HCT116 (cell line): ENCODE results near the gene SP7. TPM values are rescaled to one million over a fixed set of nuclear protein-coding genes. Genes with fewer than 3 reads are reported as not detected.
A peak's percentile ranks its signal among the peaks of the same experiment; 100 is the strongest.

Experiments used
- ATAC-seq: fragments of 200-7000 bp; cut with Tn5 transposase; 2 replicates; pipeline ENCODE4 v1.9.1; 2020; ENCODE audit warnings: mild to moderate bottlenecking, moderate library complexity
- BruUV-seq: library from RNA; stranded (reverse); fragments of 400-500 nt; replicated peaks from 2 replicates; lab custom pipeline; 2021; lab: Mats Ljungman, UMichigan
- CTCF ChIA-PET: fragments of 300-600 bp; sonication (Branson Sonifier 250); formaldehyde crosslinking; loops from one replicate; lab custom pipeline; 2021; ENCODE audit warnings: antibody characterized with exemption; lab: Charles Lee
- POLR2A ChIA-PET: fragments of 300-600, 350-600 bp; sonication (Branson Sonifier 250); formaldehyde crosslinking; loops from one replicate; lab custom pipeline; 2021; ENCODE audit warnings: antibody characterized with exemption; lab: Charles Lee
- RAD21 ChIA-PET, 2 experiments: fragments of 300-600 bp; sonication (Branson Sonifier 250); formaldehyde crosslinking; loops; one replicate each; lab custom pipeline; 2023; ENCODE audit warnings: low total read pairs in 2 of 2; ENCODE audit not compliant: uncharacterized antibody in 2 of 2, unreplicated experiment in 2 of 2, low non-redundant PET in 1 of 2; lab: Charles Lee
- DNase-seq: peaks from one replicate; pipeline ENCODE4 v3.0.0-alpha.2; 2010; ENCODE audit warnings: low read depth, low spot score
- H2AFZ ChIP-seq: fragments of 200-600 bp; shearing (Covaris generic), sonication (generic); 2 replicates; pipeline ENCODE4 v1.6.1; 2017; ENCODE audit warnings: low read depth, mixed run types, mixed read lengths, antibody characterized with exemption, low read length; ENCODE audit not compliant: poor library complexity, severe bottlenecking
- H3K27ac ChIP-seq: 2 replicates; pipeline ENCODE4 v1.5.1; 2012; ENCODE audit warnings: low read depth, low read length
- H3K27me3 ChIP-seq: fragments of 200-600 bp; sonication (generic); 2 replicates; pipeline ENCODE4 v1.6.1; 2016; ENCODE audit warnings: mixed run types, low read length, mixed read lengths; ENCODE audit not compliant: insufficient read depth
- H3K36me3 ChIP-seq, 2 experiments: fragments of 200-500 bp in 1 of 2; fragments of 200-600 bp in 1 of 2; sonication (Bioruptor generic) in 1 of 2; sonication (generic) in 1 of 2; 2 replicates each; pipeline versions ENCODE4 v1.5.1 to v1.6.1; 2014 to 2016; ENCODE audit warnings: low read length in 2 of 2, inconsistent platforms in 1 of 2, mixed read lengths in 1 of 2, mixed run types in 1 of 2; ENCODE audit not compliant: insufficient read depth in 2 of 2, control insufficient read depth in 1 of 2
- H3K4me1 ChIP-seq, 2 experiments: fragments of 200-600 bp in 1 of 2; sonication (generic) in 1 of 2; 2 replicates each; pipeline versions ENCODE4 v1.5.1 to v1.6.1; 2012 to 2017; ENCODE audit warnings: low read length in 2 of 2, inconsistent platforms in 1 of 2, mild to moderate bottlenecking in 1 of 2, mixed read lengths in 1 of 2, mixed run types in 1 of 2, moderate library complexity in 1 of 2; ENCODE audit not compliant: insufficient read depth in 2 of 2, control insufficient read depth in 1 of 2
- H3K4me2 ChIP-seq: fragments of 200-600 bp; sonication (generic); 2 replicates; pipeline ENCODE4 v1.6.1; 2017; ENCODE audit warnings: mixed run types, low read length, mixed read lengths
- H3K4me3 ChIP-seq, 2 experiments: fragments of 200-600 bp in 1 of 2; sonication (generic) in 1 of 2; replicated peaks in 1 of 2; 2 replicates each; pipeline ENCODE4 v1.5.1; 2011 to 2016; ENCODE audit warnings: low read length in 2 of 2, control low read depth in 1 of 2, low read depth in 1 of 2, mild to moderate bottlenecking in 1 of 2, mixed read lengths in 1 of 2, mixed run types in 1 of 2
- H3K79me2 ChIP-seq: fragments of 200-600 bp; sonication (generic); 2 replicates; pipeline ENCODE4 v1.6.1; 2017; ENCODE audit warnings: mild to moderate bottlenecking, mixed run types, low read length, moderate library complexity, mixed read lengths; ENCODE audit not compliant: insufficient read depth
- H3K9ac ChIP-seq: fragments of 200-600 bp; sonication (generic); 2 replicates; pipeline ENCODE4 v1.6.1; 2016; ENCODE audit warnings: low read length, mixed read lengths
- H3K9me2 ChIP-seq: fragments of 200-600 bp; sonication (generic), shearing (Covaris generic); 2 replicates; pipeline ENCODE4 v1.6.1; 2017; ENCODE audit warnings: mixed run types, mild to moderate bottlenecking, moderate library complexity; ENCODE audit not compliant: insufficient read depth
- H3K9me3 ChIP-seq, 2 experiments: fragments of 200-500 bp in 1 of 2; fragments of 200-600 bp in 1 of 2; sonication (Bioruptor generic) in 1 of 2; sonication (generic) in 1 of 2; 2 replicates each; pipeline ENCODE4 v1.6.1; 2014 to 2017; ENCODE audit warnings: low read length in 2 of 2, mixed read lengths in 2 of 2, inconsistent platforms in 1 of 2, low read depth in 1 of 2, mild to moderate bottlenecking in 1 of 2, mixed run types in 1 of 2, moderate library complexity in 1 of 2; ENCODE audit not compliant: control insufficient read depth in 1 of 2, insufficient read depth in 1 of 2
- H4K20me1 ChIP-seq: fragments of 200-600 bp; sonication (generic), shearing (Covaris generic); 2 replicates; pipeline ENCODE4 v1.6.1; 2017; ENCODE audit warnings: mixed run types, mild to moderate bottlenecking, moderate library complexity; ENCODE audit not compliant: insufficient read depth
- CEBPB ChIP-seq: IDR thresholded peaks from 2 replicates; pipeline ENCODE4 v1.6.1; 2012; ENCODE audit warnings: low read depth
- FOSL1 ChIP-seq: IDR thresholded peaks from 2 replicates; pipeline ENCODE4 v1.6.1; 2012; ENCODE audit warnings: low read depth
- JUND ChIP-seq: IDR thresholded peaks from 2 replicates; pipeline ENCODE4 v1.6.1; 2012
- POLR2A ChIP-seq: IDR thresholded peaks from 2 replicates; pipeline ENCODE4 v1.7.0; 2011; ENCODE audit warnings: borderline replicate concordance; ENCODE audit not compliant: insufficient read depth, insufficient read length; ENCODE audit errors: extremely low read depth
- RAD21 ChIP-seq: IDR thresholded peaks from 2 replicates; pipeline ENCODE4 v1.6.1; 2012; ENCODE audit warnings: low read depth, mild to moderate bottlenecking
- YY1 ChIP-seq: IDR thresholded peaks from 2 replicates; pipeline ENCODE4 v1.6.1; 2011; ENCODE audit warnings: low read length, low read depth, moderate library complexity, mild to moderate bottlenecking; ENCODE audit not compliant: insufficient replicate concordance; ENCODE audit errors: extremely low read depth
- ZNF274 ChIP-seq: fragments of 200-500 bp; sonication (Bioruptor generic); IDR thresholded peaks from 2 replicates; pipeline ENCODE4 v1.6.1; 2014; ENCODE audit warnings: mild to moderate bottlenecking, low read depth, low read length, inconsistent platforms
- intact Hi-C: fragments of 100-400 bp; cut with micrococcal nuclease; formaldehyde crosslinking; loops from 2 replicates; pipeline ENCODE4 v1.10.0; 2022
- total RNA-seq: library from RNA; stranded (reverse); gene quantifications from one replicate; pipeline ENCODE4 v1.2.1, GENCODE V29; 2021; ENCODE audit not compliant: unreplicated experiment
- TF ChIP-seq, protein P1 (sequence below): IDR thresholded peaks from 2 replicates; pipeline ENCODE4 v1.6.1; 2012
- TF ChIP-seq, protein P2 (sequence below): IDR thresholded peaks from 2 replicates; pipeline ENCODE4 v1.6.1; 2012

SP7 gene
- total RNA-seq, 1 experiment from 2014 or later: not detected

DNA sequence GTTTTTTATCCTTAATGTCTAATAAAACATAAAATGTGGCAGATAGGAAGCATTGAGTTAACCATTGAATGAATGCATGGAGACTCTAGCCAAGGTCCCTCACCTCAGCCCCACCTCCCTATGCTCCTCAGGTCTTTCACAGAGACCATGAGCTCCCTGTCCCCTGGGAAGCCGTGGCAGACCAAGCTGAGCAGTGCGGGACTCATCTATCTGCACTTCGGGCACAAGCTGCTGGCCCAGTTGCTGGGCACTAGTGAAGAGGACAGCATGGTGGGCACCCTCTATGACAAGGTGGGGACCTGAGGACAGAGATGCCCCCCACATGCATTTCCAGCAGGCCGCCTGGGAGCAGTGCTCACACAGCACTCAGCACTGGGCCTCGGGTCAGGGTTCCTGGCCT lies 33.3 kb downstream of the SP7 start:
- ChIA-PET CTCF (no interaction called here), POLR2A (interaction anchor here (1.2 kb wide), 1 partner anchor 18 kb away, joined by 5 read pairs; the partner anchor contains the start of gene AAAS), RAD21 (no interaction called here)
- no TSS peak for BruUV-seq
- Histone ChIP-seq H3K9me2 (no peaks in the 10 kb centered on the region), H3K4me1 (peaks cover 14 to 27% of the 10 kb centered on the region in 2 experiments), H3K9ac (no peak overlapping the region), H2AFZ (no peak overlapping the region), H3K9me3 (no peaks in the 10 kb centered on the region), H3K4me2 (no peak overlapping the region), H3K36me3 (peaks cover 32 to 51% of the 10 kb centered on the region in 2 experiments), H3K27me3 (no peaks in the 10 kb centered on the region), H3K4me3 (no peak overlapping the region), H3K27ac (no peak overlapping the region), H3K79me2 (peaks cover 55% of the 10 kb centered on the region), H4K20me1 (no peaks in the 10 kb centered on the region)
- intact Hi-C loops: no loop called here
- DNase-seq: no peak
- no peak for ATAC-seq
- TF ChIP-seq FOSL1: no peak
- TF ChIP-seq, protein P1, sequence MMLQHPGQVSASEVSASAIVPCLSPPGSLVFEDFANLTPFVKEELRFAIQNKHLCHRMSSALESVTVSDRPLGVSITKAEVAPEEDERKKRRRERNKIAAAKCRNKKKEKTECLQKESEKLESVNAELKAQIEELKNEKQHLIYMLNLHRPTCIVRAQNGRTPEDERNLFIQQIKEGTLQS: no peak
- no peak for TF ChIP-seq CEBPB
- TF ChIP-seq, protein P2, sequence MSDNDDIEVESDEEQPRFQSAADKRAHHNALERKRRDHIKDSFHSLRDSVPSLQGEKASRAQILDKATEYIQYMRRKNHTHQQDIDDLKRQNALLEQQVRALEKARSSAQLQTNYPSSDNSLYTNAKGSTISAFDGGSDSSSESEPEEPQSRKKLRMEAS: no peak

DNA sequence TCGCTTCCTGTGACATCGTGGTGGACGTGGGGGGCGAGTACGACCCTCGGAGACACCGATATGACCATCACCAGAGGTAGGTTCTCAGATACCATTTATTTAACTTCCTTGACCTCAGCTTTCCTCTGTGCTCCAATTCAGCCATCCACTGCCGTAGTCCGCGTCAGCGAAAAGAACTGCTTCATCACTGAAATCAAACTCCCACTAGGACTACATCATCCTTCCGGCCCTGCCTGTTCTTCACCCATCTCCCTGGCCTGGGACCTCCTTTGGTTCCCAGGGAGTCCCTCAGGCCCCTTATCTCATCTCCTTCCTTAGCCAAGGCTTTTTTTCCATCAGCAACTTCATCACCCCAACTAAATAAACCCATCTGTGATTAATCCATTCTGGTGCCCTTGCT lies 36.0 kb downstream of the SP7 start:
- TF ChIP-seq POLR2A (no peak), ZNF274 (no peak), FOSL1 (no peak), JUND (no peak), RAD21 (no peak), YY1 (no peak)
- TF ChIP-seq, protein P1: no peak
- CTCF ChIA-PET: interaction anchor here (1.1 to 1.6 kb wide), 2 partner anchors 21 to 121 kb away, joined by 7 to 11 read pairs; partner anchors contain the start of gene AAAS
- ATAC-seq: no peak

More for the DNA sequence above, 36.0 kb downstream of the SP7 start:
- no peak overlapping the region for H2AFZ ChIP-seq
- H3K4me3 ChIP-seq: peak overlapping the region; percentile 82 to 95
- no TSS peak for BruUV-seq
- ChIA-PET RAD21 (interaction anchor here in 1 of 2 experiments (1.0 kb wide), 1 partner anchor 86 kb away, joined by 4 read pairs; no protein-coding TSS in a partner anchor), POLR2A (interaction anchor here (1.3 to 1.4 kb wide), 2 partner anchors 21 kb away, joined by 4 to 6 read pairs; partner anchors contain the start of gene AAAS)
- no peaks in the 10 kb centered on the region for H3K27me3 ChIP-seq
- H3K27ac ChIP-seq: peak overlapping the region; percentile 90
- peak overlapping the region; percentile 88 for H3K4me2 ChIP-seq
- peaks cover 22 to 44% of the 10 kb centered on the region in 2 experiments for H3K4me1 ChIP-seq
- no peaks in the 10 kb centered on the region for H4K20me1 ChIP-seq
- peaks cover 19 to 34% of the 10 kb centered on the region in 2 experiments for H3K36me3 ChIP-seq
- intact Hi-C loops: no loop called here
- H3K9ac ChIP-seq: peak overlapping the region; percentile 93
- no peaks in the 10 kb centered on the region for H3K9me2 ChIP-seq
- no peaks in the 10 kb centered on the region for H3K9me3 ChIP-seq
- peaks cover 76% of the 10 kb centered on the region for H3K79me2 ChIP-seq
- DNase-seq: no peak
